Activated CD8-positive, alpha-beta memory T cell treated with anti-CD3 and anti-CD28 coated beads for 48 hours (primary cell): Measurements from ENCODE around the gene NHS.

ENCODE experiments used
- DNase-seq, 3 experiments: peaks; one replicate each; pipeline ENCODE4 v3.0.0-alpha.2; 2020; ENCODE audit warnings: low read depth in 2 of 3, low spot score in 2 of 3

NHS gene

GRCh38 chrX:17374619-17375366, at the start of gene NHS:
TSS of gene NHS (plus strand) at chrX:17375200. CDS start at chrX:17375758, 558 bp downstream.
- DNase-seq: no peak

DNA sequence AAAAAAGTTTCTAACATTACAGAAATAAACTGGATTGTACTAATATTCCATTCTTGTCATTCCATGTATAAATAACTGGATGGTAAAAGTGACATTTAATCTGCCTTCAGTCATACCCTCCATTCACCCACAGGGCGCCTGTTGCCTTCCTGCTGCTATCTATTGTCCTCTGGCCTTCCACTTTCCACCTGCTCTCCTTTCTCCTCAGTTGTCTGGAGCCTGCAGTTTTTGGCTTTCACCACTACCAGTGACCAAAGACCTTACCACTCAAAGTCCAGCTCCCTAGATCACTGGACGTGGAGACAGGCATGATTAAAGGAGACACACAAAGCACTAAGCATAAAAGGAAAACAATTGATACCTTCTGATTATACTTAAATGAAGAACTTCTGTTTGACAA, 46.2 kb upstream of the NHS start:
- DNase-seq: no peak

DNA sequence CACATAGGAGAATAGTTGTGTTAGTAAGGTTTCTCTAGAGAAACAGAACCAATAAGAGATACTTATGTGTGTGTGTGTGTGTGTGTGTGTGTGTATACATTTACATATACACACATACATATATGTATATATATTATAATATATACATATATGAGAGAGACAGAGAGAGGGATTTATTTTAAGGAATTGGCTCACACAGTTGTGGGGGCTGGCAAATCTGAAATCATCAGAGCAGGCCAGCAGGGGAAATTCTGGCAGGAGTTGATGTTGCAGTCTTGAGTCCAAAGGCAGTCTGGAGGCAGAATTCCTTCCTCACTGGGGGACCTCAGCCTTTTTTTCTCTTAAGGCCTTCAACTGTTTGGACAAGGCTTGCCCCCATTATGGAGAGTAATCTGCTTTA, 38.6 kb upstream of the NHS start:
- no peak for DNase-seq

GRCh38 chrX:17355976-17356375, 19.0 kb upstream of the NHS start:
- no peak for DNase-seq

DNA sequence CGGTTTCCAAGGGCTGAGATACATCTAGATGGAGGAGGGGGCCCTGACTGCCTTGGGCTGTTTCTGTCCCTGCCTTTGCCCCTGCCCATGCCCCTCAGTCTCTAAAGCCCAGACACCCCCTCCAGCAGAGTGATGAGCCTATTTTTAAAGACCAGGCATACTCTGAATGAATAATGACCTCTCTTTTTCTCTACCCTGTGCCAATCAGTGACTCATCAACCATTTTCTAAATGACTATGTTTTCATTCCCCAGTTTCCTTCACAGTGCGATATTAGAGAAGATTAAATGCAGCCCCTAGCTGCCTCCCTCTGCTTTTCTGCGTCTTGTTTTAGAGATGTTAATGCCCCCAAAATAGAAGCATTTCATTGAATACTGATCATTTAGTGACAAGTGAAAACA, 15.5 kb upstream of the NHS start:
- DNase-seq: no peak

- no peak for DNase-seq
These were observed 13.4 kb upstream of the NHS start for GRCh38 chrX:17361620-17362019.

DNA sequence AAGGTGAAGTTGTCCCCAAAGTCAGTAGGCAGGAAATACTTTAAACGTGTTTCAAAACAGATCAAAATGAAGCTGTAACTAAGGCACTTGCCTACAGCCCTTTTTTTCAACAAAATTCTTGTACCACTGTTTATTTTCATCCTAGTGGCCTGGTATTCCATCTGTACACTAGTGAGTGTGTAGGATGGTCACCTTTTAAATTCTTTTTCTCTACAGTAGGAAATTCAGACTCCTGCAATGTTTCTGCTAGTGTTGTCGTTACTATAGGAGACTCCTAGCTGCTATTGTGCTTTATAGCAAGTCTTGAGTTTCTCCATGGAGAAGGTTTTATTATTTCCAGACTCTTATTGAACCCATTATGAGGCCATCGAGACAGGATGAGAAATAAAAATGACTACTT, 7.0 kb upstream of the NHS start:
- no peak for DNase-seq

- no peak for DNase-seq
These were observed 5.7 kb upstream of the NHS start for GRCh38 chrX:17369309-17369708.

GRCh38 chrX:17370191-17370590, 4.8 kb upstream of the NHS start:
- DNase-seq: no peak

- no peak for DNase-seq
These were observed 2.9 kb upstream of the NHS start for GRCh38 chrX:17372052-17372451.

- no peak for DNase-seq
These were observed 1.7 kb upstream of the NHS start for GRCh38 chrX:17373337-17373736.

GRCh38 chrX:17375367-17375636, 302 bp downstream of the NHS start:
- DNase-seq: no peak

DNA sequence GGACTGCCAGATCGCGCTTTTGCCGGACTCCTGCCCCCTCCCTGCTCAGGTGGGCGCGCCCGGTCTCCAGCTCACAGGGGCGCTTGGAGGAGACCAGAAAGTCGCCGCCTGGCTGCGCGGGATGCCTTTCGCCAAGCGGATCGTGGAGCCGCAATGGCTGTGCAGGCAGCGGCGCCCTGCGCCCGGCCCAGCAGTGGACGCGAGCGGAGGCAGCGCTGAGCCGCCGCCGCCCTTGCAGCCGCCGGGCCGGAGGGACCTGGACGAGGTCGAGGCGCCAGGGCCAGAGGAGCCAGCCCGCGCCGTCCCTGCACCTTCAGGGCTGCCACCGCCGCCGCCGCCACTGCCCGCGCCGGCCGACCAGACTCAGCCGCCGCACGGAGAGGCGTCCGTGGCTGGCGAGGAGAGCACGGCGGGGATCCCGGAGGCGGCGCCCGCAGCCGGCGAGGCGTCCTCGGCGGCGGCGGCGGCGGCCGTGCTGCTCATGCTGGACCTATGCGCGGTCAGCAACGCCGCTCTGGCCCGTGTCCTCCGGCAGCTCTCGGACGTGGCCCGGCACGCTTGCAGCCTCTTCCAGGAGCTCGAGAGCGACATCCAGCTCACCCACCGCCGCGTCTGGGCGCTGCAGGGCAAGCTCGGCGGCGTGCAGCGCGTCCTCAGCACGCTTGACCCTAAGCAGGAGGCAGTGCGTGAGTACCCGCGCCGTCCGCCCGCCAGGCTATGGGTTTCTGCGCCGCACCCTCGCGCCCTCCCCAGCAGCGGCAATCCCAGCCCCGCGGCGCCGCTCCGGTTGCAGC, 834 bp downstream of the NHS start:
- DNase-seq: no peak

- DNase-seq: no peak
These were observed 1.6 kb downstream of the NHS start for GRCh38 chrX:17376431-17377077.

DNA sequence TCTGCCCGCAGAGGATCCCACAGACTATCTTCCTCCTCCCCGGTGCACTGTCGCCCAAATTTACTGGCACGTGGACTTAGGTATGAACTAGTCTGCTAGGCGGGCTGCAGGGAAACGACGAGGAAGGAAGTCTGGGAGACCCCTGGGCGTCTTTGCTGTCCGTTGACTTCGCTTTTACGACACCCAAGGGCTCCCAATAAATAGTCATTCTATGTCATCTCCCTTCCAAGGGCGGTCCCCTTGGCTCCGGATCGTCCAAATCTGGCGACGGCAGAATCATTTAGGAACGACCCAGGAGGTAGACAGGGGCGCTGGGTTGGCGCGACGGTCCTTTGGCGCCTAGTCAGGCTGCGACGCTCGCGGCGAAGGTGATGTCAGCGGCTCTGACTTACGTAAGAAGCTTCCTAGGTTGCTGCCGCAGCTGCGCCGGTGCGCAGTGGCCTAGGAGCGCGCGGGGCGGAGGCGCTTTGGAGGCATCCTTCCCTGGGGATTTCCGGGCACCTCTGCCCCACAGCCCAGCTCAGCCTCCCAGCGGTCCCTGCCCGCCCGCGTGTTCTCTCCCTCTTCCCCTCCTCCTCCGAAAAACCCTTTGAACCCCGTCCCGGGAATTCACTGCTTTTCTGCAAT, 2.2 kb downstream of the NHS start:
- no peak for DNase-seq

DNA sequence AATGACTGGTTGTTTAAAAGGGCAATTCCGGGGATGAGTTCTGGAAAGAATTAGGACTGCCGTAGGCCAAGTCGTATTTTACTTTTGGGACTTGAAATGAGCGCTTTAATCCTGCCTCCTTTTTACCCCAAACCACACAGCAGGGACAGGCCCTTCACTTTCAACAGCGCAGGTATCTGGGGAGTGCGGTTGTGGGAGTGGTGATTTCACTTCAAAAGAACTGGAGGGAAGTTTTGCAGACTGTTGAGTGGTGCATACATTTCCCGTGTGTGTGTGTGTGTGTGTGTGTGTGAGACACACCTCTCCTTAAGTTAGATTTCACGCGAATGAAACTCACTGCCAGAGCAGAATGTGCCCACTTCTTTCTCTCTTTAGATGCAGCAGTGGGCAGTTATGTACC, 2.8 kb downstream of the NHS start:
- DNase-seq: no peak

DNA sequence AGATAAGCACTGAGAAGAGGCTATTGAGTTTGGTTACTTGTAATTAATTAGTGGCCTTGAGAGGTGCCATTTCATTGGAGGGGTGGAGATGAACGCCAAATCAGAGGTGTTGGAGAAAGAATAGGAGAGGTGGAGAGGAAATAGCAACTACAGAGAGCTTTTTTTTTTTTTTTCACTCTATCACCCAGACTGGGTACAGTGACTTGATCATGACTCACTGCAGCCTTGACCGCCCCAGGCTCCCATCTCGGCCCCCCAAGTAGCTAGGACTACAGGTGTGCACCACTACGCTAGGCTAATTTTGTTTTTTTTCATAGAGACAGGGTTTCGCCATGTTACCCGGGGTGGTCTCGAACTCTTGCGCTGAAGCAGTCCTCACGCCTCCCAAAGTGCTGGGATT, 5.2 kb downstream of the NHS start:
- DNase-seq: no peak

DNA sequence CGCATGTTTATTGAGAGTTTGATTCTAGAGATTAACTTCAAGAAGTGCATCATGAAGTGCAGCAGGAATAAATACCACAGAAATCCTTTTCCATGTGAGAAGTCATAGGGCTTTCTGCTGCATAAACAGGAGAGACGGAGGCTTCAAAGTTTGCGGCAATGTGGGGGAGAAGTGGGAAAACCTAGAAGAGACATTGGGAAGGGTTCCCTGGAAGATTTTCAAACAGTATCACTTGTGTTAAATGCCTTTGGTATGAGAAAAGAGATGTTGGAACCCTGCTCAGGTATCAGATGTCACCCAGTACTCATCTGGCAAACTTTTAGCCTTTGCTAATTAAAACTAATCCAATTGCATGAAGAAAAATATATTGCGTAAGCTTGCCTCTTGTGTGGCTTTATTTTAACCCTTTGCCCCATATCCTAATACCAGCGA, 15.4 kb downstream of the NHS start:
- DNase-seq: no peak

- no peak for DNase-seq
These were observed 20.2 kb downstream of the NHS start for GRCh38 chrX:17395154-17395553.

- no peak for DNase-seq
These were observed 22.1 kb downstream of the NHS start for GRCh38 chrX:17397074-17397473.

DNA sequence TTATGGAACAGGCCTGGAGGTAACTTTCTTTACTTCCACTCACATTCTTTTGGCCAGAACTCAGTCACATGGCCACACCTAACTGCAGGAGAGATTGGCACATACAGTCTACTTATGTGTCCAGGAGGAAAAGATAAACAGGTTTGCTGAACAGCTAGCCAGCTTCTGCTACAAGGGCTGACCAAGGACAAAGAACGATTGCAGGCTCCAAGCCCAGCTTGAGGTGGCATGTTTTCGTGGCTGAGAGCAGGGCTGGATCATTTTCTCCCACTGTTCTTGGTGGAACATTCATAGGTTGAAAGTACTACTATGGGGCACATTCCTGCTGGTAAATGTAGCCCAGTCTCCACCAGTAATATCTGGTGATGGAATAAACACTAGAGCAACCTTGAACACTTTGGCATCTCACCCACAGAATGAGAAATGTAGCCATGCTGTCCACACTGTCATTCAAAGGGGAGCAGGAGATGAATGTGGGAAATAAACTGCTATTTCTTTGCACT, 28.2 kb downstream of the NHS start:
- DNase-seq: no peak

- DNase-seq: no peak
These were observed 29.0 kb downstream of the NHS start for GRCh38 chrX:17403972-17404371.
